DND-41 (cell line): ENCODE data around the gene CNOT2.

Experiments
- EZH2 ChIP-seq: IDR thresholded peaks from 3 replicates; pipeline ENCODE4 v1.6.1; 2012; ENCODE audit warnings: borderline replicate concordance, low read depth, mild to moderate bottlenecking, moderate library complexity, low read length, inconsistent platforms; ENCODE audit not compliant: severe bottlenecking
- TF ChIP-seq, protein P1 (sequence below): IDR thresholded peaks from 2 replicates; pipeline ENCODE4 v1.5.1; 2012; ENCODE audit warnings: borderline replicate concordance, low read length, moderate library complexity, mild to moderate bottlenecking; ENCODE audit not compliant: poor library complexity, severe bottlenecking; ENCODE audit errors: extremely low read depth

DNA sequence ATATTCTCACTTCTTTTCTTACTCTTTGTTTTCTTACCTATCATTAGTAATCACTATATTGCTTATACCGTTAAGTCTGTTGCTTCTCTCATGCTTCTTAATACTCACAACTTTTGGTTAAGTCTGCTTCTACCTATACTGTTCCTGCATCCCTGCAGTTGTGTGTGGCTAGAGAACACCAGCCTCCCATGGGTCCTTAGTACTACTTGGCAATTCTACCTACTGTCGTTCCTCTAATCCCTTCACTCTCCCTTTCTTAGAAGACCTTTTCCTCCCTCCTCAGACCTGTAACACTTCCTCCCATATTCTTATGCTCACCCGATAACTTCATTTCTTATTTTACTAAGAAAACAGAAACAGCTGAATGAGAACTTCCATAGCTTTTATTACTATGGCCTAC lies 29.3 kb downstream of the CNOT2 start:
- TF ChIP-seq, protein P1, sequence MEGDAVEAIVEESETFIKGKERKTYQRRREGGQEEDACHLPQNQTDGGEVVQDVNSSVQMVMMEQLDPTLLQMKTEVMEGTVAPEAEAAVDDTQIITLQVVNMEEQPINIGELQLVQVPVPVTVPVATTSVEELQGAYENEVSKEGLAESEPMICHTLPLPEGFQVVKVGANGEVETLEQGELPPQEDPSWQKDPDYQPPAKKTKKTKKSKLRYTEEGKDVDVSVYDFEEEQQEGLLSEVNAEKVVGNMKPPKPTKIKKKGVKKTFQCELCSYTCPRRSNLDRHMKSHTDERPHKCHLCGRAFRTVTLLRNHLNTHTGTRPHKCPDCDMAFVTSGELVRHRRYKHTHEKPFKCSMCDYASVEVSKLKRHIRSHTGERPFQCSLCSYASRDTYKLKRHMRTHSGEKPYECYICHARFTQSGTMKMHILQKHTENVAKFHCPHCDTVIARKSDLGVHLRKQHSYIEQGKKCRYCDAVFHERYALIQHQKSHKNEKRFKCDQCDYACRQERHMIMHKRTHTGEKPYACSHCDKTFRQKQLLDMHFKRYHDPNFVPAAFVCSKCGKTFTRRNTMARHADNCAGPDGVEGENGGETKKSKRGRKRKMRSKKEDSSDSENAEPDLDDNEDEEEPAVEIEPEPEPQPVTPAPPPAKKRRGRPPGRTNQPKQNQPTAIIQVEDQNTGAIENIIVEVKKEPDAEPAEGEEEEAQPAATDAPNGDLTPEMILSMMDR, result no peak
- TF ChIP-seq EZH2, result no peak
